CD4-positive, alpha-beta T cell treated with Interleukin-10 for 1 hour (primary cell): Measurements from ENCODE around the gene ALOXE3.
A peak's percentile ranks its signal among the peaks of the same experiment; 100 is the strongest.
"Not testable (repeated sequence)": the region's sequence is repeated elsewhere in the genome, so short reads cannot be mapped to it uniquely, and the experiment has no call there.

ENCODE experiments used
- DNase-seq: peaks from one replicate; pipeline ENCODE4 v3.0.0-alpha.2; 2020

The ALOXE3 gene

GRCh38 chr17:8121407-8121680 lies 3.0 kb upstream of the ALOXE3 start:
- no peak for DNase-seq

- DNase-seq, result peak; percentile 75
Observed at GRCh38 chr17:8120520-8121406, 2.4 kb upstream of the ALOXE3 start.

- DNase-seq, result peak; percentile 94
Observed at GRCh38 chr17:8119581-8120519, 1.5 kb upstream of the ALOXE3 start.

GRCh38 chr17:8118769-8119580 lies 661 bp upstream of the ALOXE3 start:
- peak; percentile 90 for DNase-seq

GRCh38 chr17:8117367-8117979 lies 841 bp downstream of the ALOXE3 start:
- no peak for DNase-seq

- DNase-seq, result no peak
Observed at GRCh38 chr17:8116776-8117175, 1.5 kb downstream of the ALOXE3 start.

- DNase-seq, result no peak
Observed at GRCh38 chr17:8110907-8111306, 7.4 kb downstream of the ALOXE3 start.

- DNase-seq, result no peak
Observed at GRCh38 chr17:8110456-8110804, 7.9 kb downstream of the ALOXE3 start.

GRCh38 chr17:8109661-8110455 lies 8.5 kb downstream of the ALOXE3 start:
- DNase-seq, result peak; percentile 83

GRCh38 chr17:8108972-8109660 lies 9.2 kb downstream of the ALOXE3 start:
- DNase-seq, result no peak

- DNase-seq, result not testable (repeated sequence)
Observed at GRCh38 chr17:8106980-8107379, 11.3 kb downstream of the ALOXE3 start.

GRCh38 chr17:8105957-8106398 lies 12.3 kb downstream of the ALOXE3 start:
- DNase-seq, result no peak

GRCh38 chr17:8104911-8105310 lies 13.4 kb downstream of the ALOXE3 start:
- no peak for DNase-seq

- no peak for DNase-seq
Observed at GRCh38 chr17:8103549-8103948, 14.8 kb downstream of the ALOXE3 start.

GRCh38 chr17:8101721-8102120 lies 16.6 kb downstream of the ALOXE3 start:
- DNase-seq, result no peak

- DNase-seq, result no peak
Observed at GRCh38 chr17:8100763-8101162, 17.6 kb downstream of the ALOXE3 start.

GRCh38 chr17:8100111-8100510 lies 18.2 kb downstream of the ALOXE3 start:
- DNase-seq, result no peak

- no peak for DNase-seq
Observed at GRCh38 chr17:8096541-8096940, 21.8 kb downstream of the ALOXE3 start.

GRCh38 chr17:8095361-8095760 lies 23.0 kb downstream of the ALOXE3 start:
- DNase-seq, result no peak

GRCh38 chr17:8091033-8091687 lies 27.2 kb downstream of the ALOXE3 start:
- DNase-seq, result no peak

GRCh38 chr17:8089728-8090127 lies 28.6 kb downstream of the ALOXE3 start:
- no peak for DNase-seq
